NCI-H82 (cell line): Measurements from ENCODE around the gene ADAMTS10.
"Not testable (repeated sequence)": the region's sequence is repeated elsewhere in the genome, so short reads cannot be mapped to it uniquely, and the experiment has no call there.

Source experiments
- DNase-seq: peaks from one replicate; lab custom pipeline; 2025; lab: John Stamatoyannopoulos, UW

The ADAMTS10 gene

DNA sequence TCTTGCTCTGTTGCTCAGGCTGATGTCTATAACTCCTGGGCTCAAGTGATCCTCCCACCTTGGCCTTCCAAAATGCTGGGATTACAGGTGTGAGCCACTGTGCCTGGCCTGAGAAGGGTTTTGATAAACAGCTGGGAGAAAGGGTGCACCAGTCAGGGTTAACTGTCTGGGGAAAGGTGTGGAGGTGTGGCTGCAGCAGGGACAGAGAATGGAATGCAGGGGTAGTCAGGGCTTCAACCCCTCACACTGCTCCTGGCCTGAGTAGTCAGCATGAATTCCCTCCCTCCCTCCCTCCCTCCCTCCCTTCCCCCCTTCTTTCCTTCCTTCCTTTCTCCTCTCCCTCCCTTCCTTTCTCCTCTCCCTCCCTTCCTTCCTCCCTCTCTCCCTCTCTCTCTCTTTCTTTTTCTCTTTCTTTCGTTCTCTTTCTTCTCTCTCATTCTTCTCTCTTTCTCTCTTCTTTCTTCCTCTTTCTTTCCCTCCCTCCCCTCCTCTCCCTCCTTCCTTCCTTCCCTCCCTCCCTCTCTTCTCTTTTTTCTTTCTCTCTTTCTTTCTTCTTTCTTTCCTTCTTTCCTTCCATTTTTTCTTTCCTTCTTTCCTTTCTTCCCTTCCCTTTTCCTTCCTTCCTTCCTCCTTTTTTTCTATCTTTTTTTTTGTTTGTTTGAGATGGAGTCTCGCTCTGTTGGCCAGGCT is 49.3 kb downstream of the ADAMTS10 start:
- no peak for DNase-seq

DNA sequence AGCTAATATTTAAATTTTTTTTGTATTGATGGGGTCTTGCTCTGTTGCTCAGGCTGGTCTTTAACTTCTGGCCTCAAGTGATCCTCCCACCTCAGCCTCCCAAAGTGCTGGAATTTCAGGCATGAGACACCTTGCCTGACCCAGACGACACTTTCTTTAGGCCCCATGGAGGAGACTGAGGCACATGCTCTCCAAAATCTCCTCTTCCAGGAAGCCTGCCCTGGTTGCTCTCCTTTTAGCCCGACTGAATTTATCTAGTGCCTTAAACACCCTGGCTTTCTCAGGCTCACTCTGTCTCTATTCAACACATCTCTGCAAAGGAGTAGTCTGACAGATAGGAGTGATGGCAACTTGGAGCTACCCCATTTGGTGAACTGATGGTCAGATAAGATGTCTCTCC is 52.2 kb downstream of the ADAMTS10 start:
- DNase-seq, result no peak

DNA sequence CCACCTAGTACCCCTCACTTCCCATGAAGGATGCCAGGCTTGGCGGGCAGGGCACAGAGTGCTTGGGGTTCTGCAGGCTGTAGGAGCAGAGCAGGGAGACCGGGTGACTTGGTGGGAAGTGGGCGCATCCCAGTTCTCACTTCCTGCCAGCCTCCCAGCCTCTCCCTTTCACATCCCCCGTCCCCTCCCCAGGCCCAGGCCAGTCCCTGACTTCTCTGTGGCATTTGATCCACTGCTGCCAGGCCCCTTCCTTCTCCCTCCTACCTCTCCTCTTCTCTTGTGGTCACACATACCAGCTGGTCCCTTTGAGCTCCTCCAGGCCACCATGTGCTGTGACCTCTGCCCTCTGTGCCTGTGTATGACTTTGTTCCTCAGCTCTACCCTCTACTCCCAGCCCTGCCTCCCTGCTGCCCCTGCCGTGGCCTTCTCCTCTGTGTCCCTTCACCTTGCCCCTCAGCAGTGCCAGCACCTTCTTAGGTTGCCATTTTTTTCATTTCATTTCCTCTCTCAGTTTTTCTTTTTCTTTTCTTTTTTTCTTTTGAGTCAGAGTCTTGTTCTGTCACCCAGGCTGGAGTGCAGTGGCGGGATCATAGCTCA is 52.8 kb downstream of the ADAMTS10 start:
- no peak for DNase-seq

DNA sequence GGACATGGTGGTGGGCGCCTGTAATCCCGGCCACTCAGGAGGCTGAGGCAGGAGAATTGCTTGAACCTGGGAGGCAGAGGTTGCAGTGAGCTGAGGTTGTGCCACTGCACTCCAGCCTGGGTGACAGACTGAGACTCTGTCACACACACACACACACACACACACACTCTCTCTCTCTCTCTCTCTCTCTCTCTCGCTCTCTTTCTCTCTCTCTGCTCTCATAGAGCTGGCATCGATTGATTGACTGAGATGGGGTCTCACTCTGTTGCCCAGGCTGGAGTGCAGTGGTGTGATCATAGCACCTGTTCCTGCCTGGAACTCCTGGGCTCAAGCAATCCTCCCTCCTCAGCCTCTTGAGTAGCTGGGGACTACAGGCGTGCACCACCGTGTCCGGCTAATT is 56.8 kb downstream of the ADAMTS10 start:
- not testable (repeated sequence) for DNase-seq

DNA sequence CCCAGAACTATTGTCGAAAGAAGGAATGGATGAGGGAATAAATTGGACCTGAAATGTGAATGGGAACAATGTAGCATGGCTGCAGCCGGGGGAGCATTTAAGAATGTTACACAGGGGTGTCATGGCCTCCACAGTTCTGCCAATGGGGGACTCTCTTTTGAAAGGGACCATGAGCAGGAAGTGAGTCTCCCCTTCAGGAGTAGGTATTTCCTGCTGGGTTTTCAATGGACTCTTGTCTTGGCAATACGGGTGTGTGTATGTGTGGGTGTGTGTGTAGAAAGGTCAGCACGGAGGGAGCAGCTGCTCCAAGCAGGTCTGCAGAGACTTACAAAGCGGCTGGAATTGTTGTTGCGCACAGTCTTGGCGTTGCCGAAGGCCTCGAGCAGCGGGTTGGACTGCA is 57.7 kb downstream of the ADAMTS10 start:
- DNase-seq, result peak; percentile 58

- no peak for DNase-seq
These were observed 60.4 kb downstream of the ADAMTS10 start for GRCh38 chr19:8550070-8550469.

- DNase-seq, result no peak
These were observed 64.8 kb downstream of the ADAMTS10 start for GRCh38 chr19:8545743-8546142.

- no peak for DNase-seq
These were observed 66.3 kb downstream of the ADAMTS10 start for GRCh38 chr19:8544168-8544567.

DNA sequence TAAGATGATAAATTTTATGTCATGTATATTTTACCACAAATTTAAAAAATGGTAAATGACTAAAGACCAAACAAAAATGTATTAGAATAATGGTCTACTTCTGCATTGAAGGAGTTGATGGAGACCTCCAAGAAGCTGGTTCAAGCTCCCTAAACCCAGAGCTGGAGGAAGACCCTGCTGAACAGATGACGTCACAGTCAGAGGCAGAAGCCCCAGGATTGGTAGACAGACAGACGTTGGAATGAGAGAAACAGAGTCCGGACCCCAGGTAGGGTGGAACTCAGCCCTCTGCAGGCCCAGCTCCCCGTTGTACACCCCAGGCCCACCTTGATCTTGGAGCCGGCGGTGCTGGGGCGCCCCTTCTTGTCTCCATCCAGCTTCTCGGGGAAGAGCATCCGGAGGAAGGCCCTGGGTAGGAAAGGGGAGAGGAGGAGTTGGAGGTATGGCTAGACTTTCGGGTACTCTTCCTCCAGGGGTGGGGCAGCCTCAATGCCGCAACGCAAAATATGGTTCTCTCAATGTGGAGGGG is 70.8 kb downstream of the ADAMTS10 start:
- DNase-seq, result no peak

DNA sequence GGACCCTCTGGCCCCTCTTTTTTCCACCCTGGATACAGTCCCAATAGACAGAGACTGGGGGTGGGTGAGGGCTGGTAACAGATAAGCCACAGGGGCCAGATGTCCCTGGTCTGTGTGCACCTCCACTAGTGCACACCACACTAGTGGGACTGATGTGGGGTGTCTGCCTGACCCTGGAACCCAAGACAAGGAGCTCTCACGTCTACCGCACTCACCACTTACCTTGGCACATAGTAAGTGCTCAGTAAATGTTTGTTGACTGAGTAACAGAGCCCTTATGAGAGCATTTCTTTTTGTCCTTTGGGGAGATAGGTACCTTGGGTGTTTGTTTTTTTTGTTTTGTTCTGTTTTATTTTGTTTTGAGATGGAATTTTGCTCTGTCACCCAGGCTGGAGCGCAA is 73.4 kb downstream of the ADAMTS10 start:
- DNase-seq, result no peak

DNA sequence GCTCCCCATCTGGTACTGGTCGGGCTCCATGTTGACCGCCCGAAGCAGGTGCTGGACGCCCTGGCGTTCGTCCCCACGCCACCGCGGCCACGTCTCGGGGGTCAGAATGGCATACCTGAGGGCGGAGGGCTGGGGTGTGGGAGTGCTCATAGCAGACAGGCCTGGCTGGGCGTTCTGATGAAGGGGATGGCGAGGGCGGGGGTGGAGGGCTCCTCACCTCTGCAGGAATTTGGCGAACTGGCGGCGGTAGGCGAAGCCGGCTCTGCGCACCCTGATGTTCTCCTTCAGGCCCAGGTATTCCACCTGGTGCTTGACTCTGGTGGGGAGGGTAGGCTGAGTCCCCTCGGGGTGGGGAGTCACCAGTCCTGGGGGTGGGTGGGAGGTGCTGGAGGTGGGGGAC is 74.2 kb downstream of the ADAMTS10 start:
- no peak for DNase-seq

DNA sequence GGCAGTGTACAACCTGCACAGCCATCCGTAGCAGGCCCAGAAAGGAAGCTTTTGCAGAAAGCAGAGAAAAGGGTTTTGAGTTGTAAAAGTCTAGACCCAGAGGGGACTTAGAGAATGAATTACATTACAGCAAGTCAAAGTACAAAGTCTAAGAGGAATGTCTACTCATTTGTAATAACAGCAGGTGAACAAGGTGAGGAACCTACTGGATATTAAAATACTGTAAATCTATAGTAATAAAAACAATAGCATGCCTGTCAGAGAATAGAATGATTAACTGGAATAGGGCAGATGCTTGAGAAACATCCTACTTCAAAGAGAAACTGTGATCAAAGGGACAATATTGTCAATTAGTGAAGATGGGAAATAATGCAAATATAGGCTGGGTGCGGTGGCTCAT is 78.3 kb downstream of the ADAMTS10 start:
- no peak for DNase-seq

DNA sequence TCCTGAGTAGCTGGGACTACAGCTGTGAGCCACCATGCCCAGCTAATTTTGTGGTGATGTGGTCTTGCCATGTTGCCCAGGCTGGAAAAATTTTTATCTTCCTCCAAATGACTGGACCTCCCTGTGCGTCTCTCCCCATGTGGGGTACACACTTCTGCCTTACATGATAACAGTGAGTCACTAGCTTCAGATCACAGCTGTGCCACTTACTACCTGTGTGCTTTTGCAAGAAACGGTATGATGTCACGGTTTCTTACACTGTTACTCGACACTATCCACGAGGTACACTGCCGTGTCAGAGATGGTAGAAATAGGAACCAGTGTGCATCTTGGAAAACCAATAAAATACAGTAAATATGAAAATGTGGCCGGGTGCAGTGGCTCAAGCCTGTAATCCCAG is 79.0 kb downstream of the ADAMTS10 start:
- DNase-seq, result no peak
